ENCODE data around the gene TOX2. TPM values are rescaled to one million over a fixed set of nuclear protein-coding genes. Genes with fewer than 3 reads are reported as not detected.

The TOX2 gene
- total RNA-seq, 2 experiments from 2014 or later, result 1.5 to 1.9 TPM

DNA sequence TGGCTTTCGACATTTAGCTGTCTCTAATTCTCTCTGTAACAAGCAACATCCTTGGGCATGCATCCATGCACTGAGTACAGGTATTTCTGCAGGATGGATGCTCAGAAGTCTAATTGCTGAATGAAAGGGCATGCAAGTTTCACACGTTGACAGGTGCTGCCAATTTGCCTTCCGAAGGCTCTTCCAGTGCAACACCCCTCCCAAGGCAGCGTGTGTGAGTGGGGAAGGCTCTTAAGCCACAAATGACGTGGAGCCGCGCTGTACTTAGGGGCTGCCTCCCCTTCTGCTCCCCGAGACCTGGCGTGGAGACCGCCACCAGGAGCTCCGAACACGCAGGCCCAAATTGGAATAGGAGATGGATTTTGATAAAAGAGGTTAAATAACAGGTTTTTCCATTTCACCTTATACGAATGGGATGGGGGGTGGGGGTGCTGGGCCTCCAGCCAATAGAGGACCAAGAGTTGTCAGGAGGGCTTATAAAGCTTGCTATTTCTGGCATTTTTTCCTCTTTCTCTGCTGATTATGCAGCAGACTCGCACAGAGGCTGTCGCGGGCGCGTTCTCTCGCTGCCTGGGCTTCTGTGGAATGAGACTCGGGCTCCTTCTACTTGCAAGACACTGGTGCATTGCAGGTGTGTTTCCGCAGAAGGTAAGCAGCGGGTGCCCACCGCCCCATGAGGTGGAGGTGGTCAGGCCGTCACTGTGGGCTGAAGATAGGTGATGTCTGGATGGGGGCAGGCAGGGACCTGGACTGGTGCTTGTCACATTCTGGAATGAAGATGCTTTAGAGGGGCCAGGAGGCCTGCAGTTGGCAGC is 30.9 kb downstream of the TOX2 start:
- Mint-ChIP-seq H3K27ac (no peak overlapping the region), H3K9me3 (no peaks in the 10 kb centered on the region), H3K36me3 (ENCODE audit: low read depth) (no peaks in the 10 kb centered on the region), H3K4me1 (peaks cover 76% of the 10 kb centered on the region), H3K27me3 (peaks cover 51% of the 10 kb centered on the region), H3K4me3 (no peak overlapping the region)
- CTCF ChIA-PET, result interaction anchor here (0.9 to 1.6 kb wide), 3 partner anchors 8 to 20 kb away, joined by 3 to 5 read pairs (median 3); no protein-coding TSS in a partner anchor
- no peak for DNase-seq
- POLR2A ChIA-PET, result no interaction called here

- CTCF ChIA-PET, result no interaction called here
- Mint-ChIP-seq H3K9me3 (no peaks in the 10 kb centered on the region), H3K27ac (no peak overlapping the region), H3K27me3 (peaks cover 47% of the 10 kb centered on the region), H3K4me1 (peaks cover 76% of the 10 kb centered on the region), H3K4me3 (no peak overlapping the region), H3K36me3 (ENCODE audit: low read depth) (no peaks in the 10 kb centered on the region)
- POLR2A ChIA-PET, result no interaction called here
- no peak for DNase-seq
Measured at GRCh38 chr20:43946206-43946491, 31.5 kb downstream of the TOX2 start.

DNA sequence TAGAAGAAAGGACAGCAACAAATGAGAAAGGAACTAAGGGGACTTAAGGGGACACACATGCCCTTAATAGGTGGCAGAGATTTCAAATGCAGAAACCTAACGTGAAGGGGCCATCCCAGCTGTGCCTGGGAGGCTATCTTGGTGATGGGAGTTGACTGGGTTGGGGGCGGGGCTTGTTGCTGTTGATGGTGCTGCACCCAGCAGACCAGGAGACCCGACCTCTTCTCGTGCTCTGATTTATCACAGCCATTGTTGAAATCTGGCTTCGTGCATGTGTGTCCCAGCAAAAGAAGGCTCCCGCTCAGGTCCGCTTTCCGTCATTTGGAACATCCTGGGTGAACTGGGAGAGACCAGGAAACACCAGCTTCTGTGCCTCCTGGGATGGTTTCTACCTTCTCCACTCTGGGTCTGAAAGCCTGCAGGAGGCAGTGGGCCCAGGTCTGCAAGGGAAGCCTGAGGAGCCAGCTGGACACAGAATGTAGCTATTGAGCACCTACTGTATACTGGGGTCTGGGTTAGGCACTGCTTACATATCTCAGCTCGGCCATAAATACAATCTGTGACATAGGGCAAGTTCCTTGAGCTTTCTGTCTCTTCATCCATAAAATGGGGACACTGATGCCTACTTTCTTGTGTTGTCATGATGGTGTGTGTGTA is 32.1 kb downstream of the TOX2 start:
- no peak for DNase-seq
- Mint-ChIP-seq H3K9me3 (no peaks in the 10 kb centered on the region), H3K27me3 (peaks cover 47% of the 10 kb centered on the region), H3K36me3 (ENCODE audit: low read depth) (no peaks in the 10 kb centered on the region), H3K4me3 (no peak overlapping the region), H3K27ac (no peak overlapping the region), H3K4me1 (peaks cover 70% of the 10 kb centered on the region)
- ChIA-PET CTCF (interaction anchor here (1.0 kb wide), 1 partner anchor 21 kb away, joined by 4 read pairs; no protein-coding TSS in a partner anchor), POLR2A (no interaction called here)

- no peaks in the 10 kb centered on the region for H3K36me3 Mint-ChIP-seq (ENCODE audit: low read depth)
- no peak overlapping the region for H3K4me3 Mint-ChIP-seq
- H3K27ac Mint-ChIP-seq, result no peak overlapping the region
- ChIA-PET CTCF (interaction anchor here (0.9 to 2.0 kb wide), 5 partner anchors 8 to 21 kb away, joined by 4 read pairs; no protein-coding TSS in a partner anchor), POLR2A (no interaction called here)
- peaks cover 67% of the 10 kb centered on the region for H3K4me1 Mint-ChIP-seq
- peaks cover 49% of the 10 kb centered on the region for H3K27me3 Mint-ChIP-seq
- no peak for DNase-seq
- H3K9me3 Mint-ChIP-seq, result no peaks in the 10 kb centered on the region
Measured at GRCh38 chr20:43947316-43947710, 32.7 kb downstream of the TOX2 start.

DNA sequence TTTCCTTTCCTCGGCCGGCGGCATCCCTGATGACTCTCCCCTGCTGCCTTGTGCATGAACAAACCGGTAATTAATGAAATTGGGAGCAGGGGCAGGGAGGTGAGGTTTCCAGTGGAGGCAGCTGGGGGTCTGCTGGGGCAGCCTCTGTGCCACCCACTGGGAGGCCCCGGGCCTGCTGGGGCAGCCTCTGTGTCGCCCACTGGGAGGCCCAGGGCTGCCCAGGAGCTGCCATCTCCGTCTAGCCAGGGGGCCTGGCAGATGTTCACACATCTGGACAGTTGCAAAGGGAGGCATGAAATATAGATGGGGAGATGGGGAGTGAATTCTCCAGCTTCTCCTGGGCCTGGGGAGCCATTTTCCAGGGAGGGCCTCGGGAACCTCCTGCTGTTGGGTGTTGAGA is 33.8 kb downstream of the TOX2 start:
- H3K4me3 Mint-ChIP-seq, result no peak overlapping the region
- no peak overlapping the region for H3K27ac Mint-ChIP-seq
- DNase-seq, result no peak
- no peaks in the 10 kb centered on the region for H3K36me3 Mint-ChIP-seq (ENCODE audit: low read depth)
- ChIA-PET POLR2A (no interaction called here), CTCF (interaction anchor here (1.0 to 2.0 kb wide), 3 partner anchors 9 to 20 kb away, joined by 4 read pairs; no protein-coding TSS in a partner anchor)
- no peaks in the 10 kb centered on the region for H3K9me3 Mint-ChIP-seq
- peaks cover 66% of the 10 kb centered on the region for H3K4me1 Mint-ChIP-seq
- H3K27me3 Mint-ChIP-seq, result peaks cover 60% of the 10 kb centered on the region

GRCh38 chr20:43949248-43949647 is 34.6 kb downstream of the TOX2 start:
- H3K4me1 Mint-ChIP-seq, result peaks cover 66% of the 10 kb centered on the region
- peaks cover 61% of the 10 kb centered on the region for H3K27me3 Mint-ChIP-seq
- no peak for DNase-seq
- ChIA-PET CTCF (interaction anchor here (1.1 to 2.0 kb wide), 3 partner anchors 10 to 199 kb away, joined by 3 to 4 read pairs (median 3); no protein-coding TSS in a partner anchor), POLR2A (no interaction called here)
- H3K36me3 Mint-ChIP-seq (ENCODE audit: low read depth), result no peaks in the 10 kb centered on the region
- H3K4me3 Mint-ChIP-seq, result no peak overlapping the region
- H3K27ac Mint-ChIP-seq, result no peak overlapping the region
- H3K9me3 Mint-ChIP-seq, result no peaks in the 10 kb centered on the region

- Mint-ChIP-seq H3K4me3 (peak overlapping the region; percentile 33), H3K4me1 (peaks cover 69% of the 10 kb centered on the region), H3K27me3 (peaks cover 61% of the 10 kb centered on the region), H3K27ac (peak overlapping the region; percentile 58), H3K9me3 (no peaks in the 10 kb centered on the region), H3K36me3 (ENCODE audit: low read depth) (no peaks in the 10 kb centered on the region)
- peak; percentile 89 for DNase-seq
- CTCF ChIA-PET, result interaction anchor here (1.0 to 1.3 kb wide), 3 partner anchors 9 to 200 kb away, joined by 3 read pairs; no protein-coding TSS in a partner anchor
- POLR2A ChIA-PET, result no interaction called here
Measured at GRCh38 chr20:43949741-43950618, 35.3 kb downstream of the TOX2 start.

- peaks cover 45% of the 10 kb centered on the region for H3K27me3 Mint-ChIP-seq
- DNase-seq, result no peak
- peaks cover 68% of the 10 kb centered on the region for H3K4me1 Mint-ChIP-seq
- H3K4me3 Mint-ChIP-seq, result no peak overlapping the region
- H3K36me3 Mint-ChIP-seq (ENCODE audit: low read depth), result peaks cover 15% of the 10 kb centered on the region
- H3K9me3 Mint-ChIP-seq, result peaks cover 16% of the 10 kb centered on the region
- POLR2A ChIA-PET, result no interaction called here
- H3K27ac Mint-ChIP-seq, result no peak overlapping the region
- CTCF ChIA-PET, result interaction anchor here (0.7 to 1.8 kb wide), 6 partner anchors 9 to 204 kb away, joined by 3 to 5 read pairs (median 3); no protein-coding TSS in a partner anchor
Measured at GRCh38 chr20:43953919-43954592, 39.4 kb downstream of the TOX2 start.

GRCh38 chr20:43954704-43955061 is 40.0 kb downstream of the TOX2 start:
- Mint-ChIP-seq H3K36me3 (ENCODE audit: low read depth) (peaks cover 15% of the 10 kb centered on the region), H3K4me1 (peaks cover 68% of the 10 kb centered on the region), H3K9me3 (peaks cover 16% of the 10 kb centered on the region), H3K4me3 (peak overlapping the region; percentile 11), H3K27ac (no peak overlapping the region), H3K27me3 (peaks cover 39% of the 10 kb centered on the region)
- ChIA-PET POLR2A (interaction anchor here (1.0 kb wide), 1 partner anchor 204 kb away, joined by 3 read pairs; no protein-coding TSS in a partner anchor), CTCF (interaction anchor here (1.2 to 1.8 kb wide), 3 partner anchors 12 to 19 kb away, joined by 3 to 5 read pairs (median 4); no protein-coding TSS in a partner anchor)
- DNase-seq, result no peak

DNA sequence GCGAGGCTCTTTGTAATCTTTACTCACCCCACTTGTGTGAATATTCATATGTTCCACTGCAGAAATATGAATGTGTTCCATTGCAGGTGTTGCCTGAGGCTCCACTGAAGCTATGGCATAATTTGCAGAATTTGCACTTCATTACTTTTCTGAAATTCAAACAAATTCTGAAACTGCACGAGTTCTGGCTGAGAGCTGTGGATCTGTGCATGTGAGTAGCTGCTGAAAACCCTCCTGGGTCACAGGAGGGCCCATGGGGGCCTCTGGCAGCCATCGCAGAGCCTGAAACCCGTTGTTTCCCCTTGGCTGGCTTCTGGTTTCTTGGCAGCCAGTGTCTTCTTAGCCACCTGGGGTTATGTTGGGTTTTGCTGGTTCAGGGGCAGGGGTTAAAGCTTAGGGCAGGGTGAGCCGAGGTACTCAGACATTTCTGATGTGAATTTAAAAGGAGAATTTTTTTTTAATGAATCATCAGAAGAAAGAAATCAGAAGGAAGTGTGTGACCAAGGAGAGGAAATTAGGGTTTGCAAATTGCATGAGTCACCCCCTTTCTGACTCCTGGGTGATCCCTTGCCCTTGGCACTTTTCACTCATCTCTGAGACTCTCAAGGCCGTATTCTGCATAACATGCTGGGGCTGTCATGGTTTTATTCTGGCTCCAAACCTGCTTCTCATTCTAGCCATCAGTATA is 40.6 kb downstream of the TOX2 start:
- no peak overlapping the region for H3K27ac Mint-ChIP-seq
- peaks cover 15% of the 10 kb centered on the region for H3K36me3 Mint-ChIP-seq (ENCODE audit: low read depth)
- peak overlapping the region; percentile 11 for H3K4me3 Mint-ChIP-seq
- H3K9me3 Mint-ChIP-seq, result peaks cover 16% of the 10 kb centered on the region
- POLR2A ChIA-PET, result interaction anchor here (0.8 to 1.0 kb wide), 2 partner anchors 13 to 204 kb away, joined by 3 read pairs; no protein-coding TSS in a partner anchor
- peaks cover 35% of the 10 kb centered on the region for H3K27me3 Mint-ChIP-seq
- peaks cover 68% of the 10 kb centered on the region for H3K4me1 Mint-ChIP-seq
- peak; percentile 48 for DNase-seq
- CTCF ChIA-PET, result interaction anchor here (1.2 to 1.8 kb wide), 4 partner anchors 13 to 64 kb away, joined by 3 to 5 read pairs (median 4); no protein-coding TSS in a partner anchor

GRCh38 chr20:43955750-43956191 is 41.1 kb downstream of the TOX2 start:
- Mint-ChIP-seq H3K36me3 (ENCODE audit: low read depth) (peaks cover 15% of the 10 kb centered on the region), H3K27ac (no peak overlapping the region), H3K4me1 (peaks cover 62% of the 10 kb centered on the region), H3K4me3 (no peak overlapping the region), H3K27me3 (peaks cover 35% of the 10 kb centered on the region), H3K9me3 (peaks cover 16% of the 10 kb centered on the region)
- DNase-seq, result no peak
- ChIA-PET CTCF (interaction anchor here (1.5 to 1.8 kb wide), 3 partner anchors 8 to 63 kb away, joined by 4 to 5 read pairs (median 4); no protein-coding TSS in a partner anchor), POLR2A (interaction anchor here (0.8 kb wide), 1 partner anchor 13 kb away, joined by 3 read pairs; no protein-coding TSS in a partner anchor)

Measured in activated CD4-positive, alpha-beta T cell treated with anti-CD3 and anti-CD28 coated beads, Interleukin-2, amount 10 ng/mL, durations not matched to agents 7 days and 5 days (primary cell).